Transverse colon (tissue), 4 donors: ENCODE data around the gene DCAF15. TPM values are rescaled to one million over a fixed set of nuclear protein-coding genes. Genes with fewer than 3 reads are reported as not detected.

Experiments
- DNase-seq: peaks from one replicate; pipeline ENCODE4 v3.0.0-alpha.2; 2019
- H3K27ac ChIP-seq, 4 donors: fragments of 200-600 bp; sonication (generic); 2 replicates each; pipeline ENCODE4 v1.5.1; 2016 to 2018; ENCODE audit warnings: inconsistent platforms in 4 of 4
- H3K27me3 ChIP-seq: fragments of 200-600 bp; sonication (generic); 2 replicates; pipeline ENCODE4 v1.5.1; 2017; ENCODE audit warnings: inconsistent platforms
- H3K36me3 ChIP-seq, 4 donors: fragments of 200-600 bp; sonication (generic); 2 replicates each; pipeline ENCODE4 v1.5.1; 2017 to 2019; ENCODE audit warnings: inconsistent platforms in 4 of 4
- H3K4me1 ChIP-seq, 4 donors: fragments of 200-600 bp; sonication (generic); 2 replicates each; pipeline ENCODE4 v1.5.1; 2017 to 2020; ENCODE audit warnings: inconsistent platforms in 4 of 4
- H3K4me3 ChIP-seq, 4 donors: fragments of 200-600 bp; sonication (generic); 1 replicate in 1 of 4; 2 replicates in 3 of 4; pipeline versions ENCODE4 v1.5.1 to v1.6.1; 2017 to 2019; ENCODE audit warnings: inconsistent platforms in 4 of 4
- H3K9me3 ChIP-seq, 2 donors: fragments of 200-600 bp; sonication (generic); 2 replicates each; pipeline ENCODE4 v1.5.1; 2017 to 2019; ENCODE audit warnings: inconsistent platforms in 2 of 2
- CTCF ChIP-seq, 5 experiments: fragments of 200-600 bp in 3 of 5; fragments of 450-650 bp in 2 of 5; sonication (generic) in 3 of 5; IDR thresholded peaks; 1 replicate in 2 of 5; 2 replicates in 3 of 5; pipeline ENCODE4 v1.5.1; 2016 to 2017; ENCODE audit warnings: antibody characterized with exemption in 5 of 5, inconsistent platforms in 3 of 5, mild to moderate bottlenecking in 2 of 5, moderate library complexity in 1 of 5
- EP300 ChIP-seq: sonication (generic); formaldehyde crosslinking; IDR thresholded peaks from one replicate; pipeline ENCODE4 v1.6.1; 2017; ENCODE audit warnings: antibody characterized with exemption, low read depth
- POLR2A ChIP-seq: fragments of 450-650 bp; IDR thresholded peaks from one replicate; pipeline ENCODE4 v1.6.1; 2016; ENCODE audit warnings: antibody characterized with exemption, mild to moderate bottlenecking, moderate library complexity
- POLR2AphosphoS5 ChIP-seq, 3 donors: sonication (generic); formaldehyde crosslinking; IDR thresholded peaks; one replicate each; pipeline ENCODE4 v1.6.1; 2016; ENCODE audit warnings: antibody characterized with exemption in 3 of 3
- WGBS, 2 donors: methylation state at CpG; one replicate each; pipeline ENCODE4 v1.1.5; 2018; ENCODE audit warnings: low coverage in 1 of 2; 5-methylcytosine and 5-hydroxymethylcytosine counted together
- in situ Hi-C, 4 donors: fragments of 200-750 bp; cut with MboI; loops; one replicate each; pipeline versions ENCODE4 v1.15.0 to v1.15.1; 2017; ENCODE audit warnings: low sequenced_read_pairs in 3 of 4, low pct_ligation_motif_present in 1 of 4, low pct_unique_long_range_greater_than_20kb in 1 of 4
- intact Hi-C: fragments of 100-400 bp; cut with DNase I; formaldehyde crosslinking; loops from one replicate; pipeline ENCODE4 v1.15.1; 2023; ENCODE audit warnings: low total_unique reads
- total RNA-seq, 4 donors: library from RNA; depleted of rRNA; stranded (reverse); fragments of >200 nt; gene quantifications; one replicate each; pipeline ENCODE4 v1.1.0, GENCODE V29; 2016

The DCAF15 gene
- total RNA-seq, 4 donors from 2014 or later = 26.2 to 61.7 (median 35.8) TPM

DNA sequence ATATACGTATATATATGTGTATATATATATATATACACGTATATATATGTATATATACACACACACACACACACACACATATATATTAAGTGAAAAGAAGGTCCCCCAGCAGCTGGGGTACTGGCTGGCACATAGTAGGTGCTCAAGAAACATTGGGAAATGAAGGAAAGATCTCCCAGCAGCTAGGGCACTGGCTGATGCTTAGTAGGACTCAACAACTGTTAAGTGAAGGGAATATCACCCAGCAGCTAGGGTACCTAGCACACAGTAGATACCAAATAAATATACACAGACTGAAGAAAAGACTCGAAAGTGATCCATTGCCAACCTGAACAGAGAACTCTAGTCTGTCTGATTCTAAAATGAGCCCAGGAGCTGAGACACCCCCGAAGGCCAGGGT, 26.3 kb upstream of the DCAF15 start:
- WGBS, 2 donors = 78% methylated on average over 4 of the region's 4 CpGs; no CpG with 5 or more reads in 1 of the 2 donors

GRCh38 chr19:13926715-13927114, 25.6 kb upstream of the DCAF15 start:
- no peaks in the 10 kb centered on the region for H3K9me3 ChIP-seq
- in situ Hi-C loops = no loop called here
- H3K27ac ChIP-seq = no peak overlapping the region
- H3K36me3 ChIP-seq = peaks cover 0 to 58% (median 19%) of the 10 kb centered on the region in 4 donors
- no peak for TF ChIP-seq POLR2A
- TF ChIP-seq EP300 = no peak
- TF ChIP-seq POLR2AphosphoS5 (IDR thresholded peaks at IDR 0.05) = no peak
- TF ChIP-seq CTCF (IDR thresholded peaks at IDR 0.05) = no peak
- 89% methylated on average over 8 of the region's 8 CpGs; no CpG with 5 or more reads in 1 of the 2 donors for WGBS, 2 donors
- no peaks in the 10 kb centered on the region for H3K4me1 ChIP-seq
- no peak for DNase-seq
- H3K27me3 ChIP-seq = no peaks in the 10 kb centered on the region
- intact Hi-C loops = no loop called here
- no peak overlapping the region for H3K4me3 ChIP-seq

More for the DNA sequence above, 26.3 kb upstream of the DCAF15 start:
- in situ Hi-C loops (no loop called here), intact Hi-C loops (no loop called here)
- H3K27me3 ChIP-seq = no peaks in the 10 kb centered on the region
- no peak for TF ChIP-seq CTCF (IDR thresholded peaks at IDR 0.05)
- TF ChIP-seq POLR2AphosphoS5 (IDR thresholded peaks at IDR 0.05) = no peak
- no peak for TF ChIP-seq EP300
- no peak for TF ChIP-seq POLR2A
- no peak overlapping the region for H3K4me3 ChIP-seq
- peaks cover 0 to 65% (median 23%) of the 10 kb centered on the region in 4 donors for H3K36me3 ChIP-seq
- DNase-seq = no peak
- H3K9me3 ChIP-seq = no peaks in the 10 kb centered on the region
- no peak overlapping the region for H3K27ac ChIP-seq
- no peaks in the 10 kb centered on the region for H3K4me1 ChIP-seq

GRCh38 chr19:13929340-13929739, 23.0 kb upstream of the DCAF15 start:
- peaks cover 0 to 38% (median 12%) of the 10 kb centered on the region in 4 donors for H3K36me3 ChIP-seq
- DNase-seq = no peak
- in situ Hi-C loops = no loop called here
- no peaks in the 10 kb centered on the region for H3K9me3 ChIP-seq
- TF ChIP-seq POLR2A (no peak), EP300 (no peak), CTCF (IDR thresholded peaks at IDR 0.05) (no peak), POLR2AphosphoS5 (IDR thresholded peaks at IDR 0.05) (no peak)
- WGBS, 2 donors = 88% methylated on average over 10 of the region's 12 CpGs; no CpG with 5 or more reads in 1 of the 2 donors
- no peaks in the 10 kb centered on the region for H3K27me3 ChIP-seq
- intact Hi-C loops = no loop called here
- H3K4me1 ChIP-seq = no peaks in the 10 kb centered on the region
- H3K27ac ChIP-seq = no peak overlapping the region
- H3K4me3 ChIP-seq = no peak overlapping the region

GRCh38 chr19:13929956-13930355, 22.4 kb upstream of the DCAF15 start:
- DNase-seq = no peak
- H3K4me3 ChIP-seq = no peak overlapping the region
- H3K27me3 ChIP-seq = no peaks in the 10 kb centered on the region
- in situ Hi-C loops = no loop called here
- intact Hi-C loops = no loop called here
- no peaks in the 10 kb centered on the region for H3K9me3 ChIP-seq
- no peak overlapping the region for H3K27ac ChIP-seq
- 86% methylated on average over 16 of the region's 17 CpGs; no CpG with 5 or more reads in 1 of the 2 donors for WGBS, 2 donors
- no peak for TF ChIP-seq EP300
- no peak for TF ChIP-seq POLR2A
- TF ChIP-seq POLR2AphosphoS5 (IDR thresholded peaks at IDR 0.05) = no peak
- TF ChIP-seq CTCF (IDR thresholded peaks at IDR 0.05) = no peak
- no peaks in the 10 kb centered on the region for H3K4me1 ChIP-seq
- peaks cover 0 to 32% (median 9%) of the 10 kb centered on the region in 4 donors for H3K36me3 ChIP-seq
